ENCODE results near the gene CLEC5A. TPM values are rescaled to one million over a fixed set of nuclear protein-coding genes. Genes with fewer than 3 reads are reported as not detected.

The CLEC5A gene
- total RNA-seq, 1 experiment from 2014 or later, result not detected

DNA sequence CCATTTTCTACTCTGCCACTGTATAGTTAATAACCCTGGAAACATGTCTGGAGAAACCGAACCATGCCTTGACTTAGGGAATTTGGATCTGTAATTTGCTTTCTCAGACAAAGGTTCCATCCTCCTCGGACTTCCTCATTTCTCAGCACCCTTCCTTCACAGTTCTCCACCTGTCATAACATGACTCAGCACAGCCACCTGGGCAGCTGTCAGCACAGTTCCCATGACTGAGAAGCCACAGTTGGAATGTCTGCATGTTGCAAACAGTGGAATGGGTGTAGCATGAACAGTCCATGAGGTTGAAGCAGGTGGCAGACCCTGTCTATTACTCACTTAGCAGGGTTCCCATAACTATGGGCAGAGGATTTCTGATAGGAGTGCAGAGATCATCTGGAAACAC lies 31.2 kb downstream of the CLEC5A start:
- no peak overlapping the region for H3K4me3 ChIP-seq (ENCODE audit: low read depth in 2 of 2, low read length in 2 of 2)
- H3K9me3 ChIP-seq (ENCODE audit: control insufficient read depth, insufficient read depth, low read depth, low read length), result no peaks in the 10 kb centered on the region
- no peak for ATAC-seq
- H3K27ac ChIP-seq (ENCODE audit: low read length), result no peak overlapping the region
- ChIA-PET POLR2A (no interaction called here), CTCF (no interaction called here)
- H3K27me3 ChIP-seq (ENCODE audit: control insufficient read depth, insufficient read depth, low read length), result no peaks in the 10 kb centered on the region
- BruUV-seq (replicated peaks), result no TSS peak
- in situ Hi-C loops (cut with HindIII; ENCODE audit: low pct_unique_long_range_greater_than_20kb, low sequenced_read_pairs) (no loop called here), intact Hi-C loops (cut with micrococcal nuclease; ENCODE audit: unreplicated experiment) (no loop called here)
- no peak for DNase-seq (ENCODE audit: low read depth, low spot score)
- no peak for TF ChIP-seq POLR2AphosphoS5 (IDR thresholded peaks at IDR 0.05; ENCODE audit: low read depth, low read length)
- no peak for TF ChIP-seq SIN3A (IDR thresholded peaks at IDR 0.05; ENCODE audit: borderline replicate concordance, insufficient read depth, low read depth, low read length)
- TF ChIP-seq, protein P1, sequence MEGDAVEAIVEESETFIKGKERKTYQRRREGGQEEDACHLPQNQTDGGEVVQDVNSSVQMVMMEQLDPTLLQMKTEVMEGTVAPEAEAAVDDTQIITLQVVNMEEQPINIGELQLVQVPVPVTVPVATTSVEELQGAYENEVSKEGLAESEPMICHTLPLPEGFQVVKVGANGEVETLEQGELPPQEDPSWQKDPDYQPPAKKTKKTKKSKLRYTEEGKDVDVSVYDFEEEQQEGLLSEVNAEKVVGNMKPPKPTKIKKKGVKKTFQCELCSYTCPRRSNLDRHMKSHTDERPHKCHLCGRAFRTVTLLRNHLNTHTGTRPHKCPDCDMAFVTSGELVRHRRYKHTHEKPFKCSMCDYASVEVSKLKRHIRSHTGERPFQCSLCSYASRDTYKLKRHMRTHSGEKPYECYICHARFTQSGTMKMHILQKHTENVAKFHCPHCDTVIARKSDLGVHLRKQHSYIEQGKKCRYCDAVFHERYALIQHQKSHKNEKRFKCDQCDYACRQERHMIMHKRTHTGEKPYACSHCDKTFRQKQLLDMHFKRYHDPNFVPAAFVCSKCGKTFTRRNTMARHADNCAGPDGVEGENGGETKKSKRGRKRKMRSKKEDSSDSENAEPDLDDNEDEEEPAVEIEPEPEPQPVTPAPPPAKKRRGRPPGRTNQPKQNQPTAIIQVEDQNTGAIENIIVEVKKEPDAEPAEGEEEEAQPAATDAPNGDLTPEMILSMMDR (IDR thresholded peaks at IDR 0.05), result no peak
- TF ChIP-seq, protein P2, sequence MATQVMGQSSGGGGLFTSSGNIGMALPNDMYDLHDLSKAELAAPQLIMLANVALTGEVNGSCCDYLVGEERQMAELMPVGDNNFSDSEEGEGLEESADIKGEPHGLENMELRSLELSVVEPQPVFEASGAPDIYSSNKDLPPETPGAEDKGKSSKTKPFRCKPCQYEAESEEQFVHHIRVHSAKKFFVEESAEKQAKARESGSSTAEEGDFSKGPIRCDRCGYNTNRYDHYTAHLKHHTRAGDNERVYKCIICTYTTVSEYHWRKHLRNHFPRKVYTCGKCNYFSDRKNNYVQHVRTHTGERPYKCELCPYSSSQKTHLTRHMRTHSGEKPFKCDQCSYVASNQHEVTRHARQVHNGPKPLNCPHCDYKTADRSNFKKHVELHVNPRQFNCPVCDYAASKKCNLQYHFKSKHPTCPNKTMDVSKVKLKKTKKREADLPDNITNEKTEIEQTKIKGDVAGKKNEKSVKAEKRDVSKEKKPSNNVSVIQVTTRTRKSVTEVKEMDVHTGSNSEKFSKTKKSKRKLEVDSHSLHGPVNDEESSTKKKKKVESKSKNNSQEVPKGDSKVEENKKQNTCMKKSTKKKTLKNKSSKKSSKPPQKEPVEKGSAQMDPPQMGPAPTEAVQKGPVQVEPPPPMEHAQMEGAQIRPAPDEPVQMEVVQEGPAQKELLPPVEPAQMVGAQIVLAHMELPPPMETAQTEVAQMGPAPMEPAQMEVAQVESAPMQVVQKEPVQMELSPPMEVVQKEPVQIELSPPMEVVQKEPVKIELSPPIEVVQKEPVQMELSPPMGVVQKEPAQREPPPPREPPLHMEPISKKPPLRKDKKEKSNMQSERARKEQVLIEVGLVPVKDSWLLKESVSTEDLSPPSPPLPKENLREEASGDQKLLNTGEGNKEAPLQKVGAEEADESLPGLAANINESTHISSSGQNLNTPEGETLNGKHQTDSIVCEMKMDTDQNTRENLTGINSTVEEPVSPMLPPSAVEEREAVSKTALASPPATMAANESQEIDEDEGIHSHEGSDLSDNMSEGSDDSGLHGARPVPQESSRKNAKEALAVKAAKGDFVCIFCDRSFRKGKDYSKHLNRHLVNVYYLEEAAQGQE (IDR thresholded peaks at IDR 0.05; ENCODE audit: insufficient read depth in 1 of 2, low read depth in 2 of 2, low read length in 1 of 2), result no peak
- no peak for TF ChIP-seq TCF7L2 (IDR thresholded peaks at IDR 0.05; ENCODE audit: low read depth, low read length)
- H3K4me1 ChIP-seq (ENCODE audit: control insufficient read depth, insufficient read depth, low read length), result no peaks in the 10 kb centered on the region
- no peaks in the 10 kb centered on the region for H3K36me3 ChIP-seq (ENCODE audit: control insufficient read depth, insufficient read depth, low read length)

DNA sequence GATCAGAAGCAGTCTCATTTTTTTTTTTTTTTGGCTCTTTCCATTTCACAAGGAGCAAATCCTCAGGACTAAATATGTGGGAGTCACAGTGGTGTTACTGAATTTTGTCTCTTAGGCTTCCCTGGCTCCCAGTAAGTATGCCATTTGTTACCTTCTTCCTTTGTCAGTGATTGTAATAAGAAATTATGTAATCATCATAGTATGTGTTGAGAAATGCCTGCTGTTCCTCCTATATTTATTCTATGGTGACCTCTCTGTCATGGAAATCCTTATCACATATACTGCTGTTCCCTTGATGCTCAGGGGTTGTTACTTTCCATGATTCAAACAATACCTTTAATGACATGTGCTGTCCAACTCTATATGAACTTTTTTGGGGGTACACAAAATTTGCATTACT lies 35.4 kb downstream of the CLEC5A start:
- H3K9me3 ChIP-seq (ENCODE audit: control insufficient read depth, insufficient read depth, low read depth, low read length), result no peaks in the 10 kb centered on the region
- in situ Hi-C loops (cut with HindIII; ENCODE audit: low pct_unique_long_range_greater_than_20kb, low sequenced_read_pairs), result no loop called here
- H3K27me3 ChIP-seq (ENCODE audit: control insufficient read depth, insufficient read depth, low read length), result no peaks in the 10 kb centered on the region
- TF ChIP-seq POLR2AphosphoS5 (IDR thresholded peaks at IDR 0.05; ENCODE audit: low read depth, low read length) (no peak), TCF7L2 (IDR thresholded peaks at IDR 0.05; ENCODE audit: low read depth, low read length) (no peak), SIN3A (IDR thresholded peaks at IDR 0.05; ENCODE audit: borderline replicate concordance, insufficient read depth, low read depth, low read length) (no peak)
- TF ChIP-seq, protein P1 (IDR thresholded peaks at IDR 0.05), result no peak
- TF ChIP-seq, protein P2 (IDR thresholded peaks at IDR 0.05; ENCODE audit: insufficient read depth in 1 of 2, low read depth in 2 of 2, low read length in 1 of 2), result no peak
- H3K36me3 ChIP-seq (ENCODE audit: control insufficient read depth, insufficient read depth, low read length), result no peaks in the 10 kb centered on the region
- CTCF ChIA-PET, result no interaction called here
- intact Hi-C loops (cut with micrococcal nuclease; ENCODE audit: unreplicated experiment), result no loop called here
- POLR2A ChIA-PET, result no interaction called here
- DNase-seq (ENCODE audit: low read depth, low spot score) (no peak), ATAC-seq (no peak)
- no peaks in the 10 kb centered on the region for H3K4me1 ChIP-seq (ENCODE audit: control insufficient read depth, insufficient read depth, low read length)
- no TSS peak for BruUV-seq (replicated peaks)
- no peak overlapping the region for H3K4me3 ChIP-seq (ENCODE audit: low read depth in 2 of 2, low read length in 2 of 2)
- no peak overlapping the region for H3K27ac ChIP-seq (ENCODE audit: low read length)
